CD4-positive, alpha-beta T cell treated with Interleukin-17A for 4 hours (primary cell): Measurements from ENCODE around the gene TINCR.

Experiments
- DNase-seq: peaks from one replicate; pipeline ENCODE4 v3.0.0-alpha.2; 2020; ENCODE audit warnings: mixed read lengths

The TINCR gene

DNA sequence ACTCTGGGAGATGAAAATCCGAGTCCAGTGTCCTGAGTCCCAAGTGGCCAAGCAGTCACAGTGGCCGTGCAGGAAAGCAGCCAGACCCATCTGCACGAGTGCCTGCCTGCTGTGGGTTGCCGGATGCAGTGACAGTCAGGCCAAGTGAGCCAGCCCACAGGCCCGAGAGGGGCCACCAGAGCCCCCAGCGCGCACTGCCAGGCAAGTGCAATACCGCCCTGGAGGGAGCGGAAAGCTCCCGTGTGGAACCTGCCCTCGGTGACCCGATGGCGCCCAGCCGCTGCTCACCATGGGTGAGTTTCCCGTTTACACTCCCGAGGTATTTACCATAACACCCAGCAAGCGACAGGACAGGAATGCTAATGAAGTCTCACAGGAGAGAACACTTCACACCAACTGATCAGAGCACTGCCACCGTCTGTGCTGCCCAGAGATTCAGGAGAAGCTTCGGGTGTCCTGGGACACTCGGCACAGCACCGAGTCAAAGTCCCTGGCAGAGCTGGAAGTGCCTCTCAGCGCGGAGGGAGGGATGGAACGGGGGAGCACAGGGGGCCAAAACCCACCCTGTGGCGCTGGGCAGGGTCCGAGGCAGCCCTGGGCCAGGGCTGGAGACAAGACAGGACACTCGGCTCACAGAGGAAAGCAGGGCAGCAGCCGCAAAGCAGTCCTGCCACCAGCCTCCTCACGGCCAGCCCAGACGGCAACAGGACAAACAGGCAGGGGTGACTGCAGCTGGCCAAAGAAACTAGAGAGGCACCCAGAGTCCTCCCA lies 21.3 kb upstream of the TINCR start:
- no peak for DNase-seq

DNA sequence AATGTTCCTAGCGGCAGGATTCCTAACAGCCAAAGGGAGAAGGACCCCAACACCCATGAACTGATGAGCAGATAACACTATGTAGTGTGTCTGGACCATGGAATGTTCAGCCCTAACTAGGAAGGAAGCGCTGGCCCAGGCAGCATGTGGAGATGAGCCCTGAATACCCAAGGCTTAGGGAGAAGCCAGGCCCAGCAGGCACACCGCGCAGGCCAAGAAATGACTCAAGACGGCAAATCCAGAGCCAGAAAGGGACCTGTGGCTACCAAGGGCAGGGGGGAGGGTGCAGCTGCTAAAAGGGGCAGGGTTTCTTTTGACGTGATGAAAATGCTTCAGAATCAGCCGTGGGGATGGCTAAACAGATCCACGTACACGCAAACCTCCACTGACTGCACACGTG lies 20.7 kb upstream of the TINCR start:
- DNase-seq: no peak

GRCh38 chr19:5587661-5588060 lies 19.9 kb upstream of the TINCR start:
- DNase-seq: no peak

- no peak for DNase-seq
These were observed 19.3 kb upstream of the TINCR start for GRCh38 chr19:5587071-5587455.

DNA sequence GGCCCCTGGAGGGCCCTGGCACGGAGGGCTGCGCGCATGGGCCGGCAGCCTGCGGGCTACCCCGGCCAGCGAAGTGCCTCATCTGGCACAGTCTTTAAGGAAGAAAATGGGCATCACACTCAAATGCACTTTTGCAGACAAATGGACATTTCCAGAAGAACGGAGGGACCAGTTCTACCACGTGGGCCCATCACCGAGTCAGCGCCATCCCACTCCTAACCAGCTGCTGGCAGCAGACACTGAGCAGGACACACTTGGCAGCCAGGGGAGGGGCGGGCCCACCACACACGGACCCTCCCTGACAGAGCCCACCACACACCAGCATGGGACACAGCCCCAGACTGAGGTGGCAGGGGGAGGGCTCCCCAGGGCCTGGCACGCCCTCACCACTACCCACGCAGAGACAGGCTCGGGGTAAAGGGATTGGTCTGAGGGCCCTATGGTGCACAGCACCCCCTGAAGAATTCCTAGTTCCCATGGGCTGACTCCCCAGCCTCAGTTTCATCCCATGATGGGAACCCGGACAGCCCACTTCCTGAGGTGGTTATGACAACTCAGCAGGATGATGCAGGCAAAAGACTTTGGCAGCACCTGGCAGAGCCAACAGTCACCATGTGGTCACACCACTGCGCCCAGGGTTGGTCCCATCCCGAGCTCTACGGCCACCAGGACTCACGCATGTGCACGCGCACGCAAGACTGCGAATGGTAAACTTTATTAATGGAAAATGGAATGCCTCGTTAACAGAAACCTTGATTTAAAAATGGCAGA lies 18.7 kb upstream of the TINCR start:
- no peak for DNase-seq

GRCh38 chr19:5585461-5586299 lies 17.9 kb upstream of the TINCR start:
- DNase-seq: peak; percentile 43

DNA sequence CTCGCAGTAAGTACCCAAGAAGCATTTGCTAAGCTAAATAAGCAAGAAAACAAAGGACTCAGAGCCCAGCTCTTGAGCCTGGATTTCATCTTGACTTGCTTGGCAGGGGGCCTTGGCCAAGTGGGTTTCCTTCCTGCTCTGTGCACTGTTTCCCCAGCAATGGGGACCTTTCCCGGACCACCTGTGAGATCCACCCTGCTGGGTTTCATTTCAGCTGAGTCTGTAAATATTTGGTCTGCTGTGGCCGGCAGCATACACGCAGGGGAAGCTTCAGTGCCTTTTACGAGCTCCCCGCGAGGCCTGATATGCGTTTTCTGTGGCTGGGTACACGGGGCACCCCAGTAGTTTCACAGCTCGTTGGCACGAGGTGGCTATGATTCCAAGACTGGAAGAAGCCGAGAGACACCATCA lies 12.4 kb upstream of the TINCR start:
- no peak for DNase-seq

DNA sequence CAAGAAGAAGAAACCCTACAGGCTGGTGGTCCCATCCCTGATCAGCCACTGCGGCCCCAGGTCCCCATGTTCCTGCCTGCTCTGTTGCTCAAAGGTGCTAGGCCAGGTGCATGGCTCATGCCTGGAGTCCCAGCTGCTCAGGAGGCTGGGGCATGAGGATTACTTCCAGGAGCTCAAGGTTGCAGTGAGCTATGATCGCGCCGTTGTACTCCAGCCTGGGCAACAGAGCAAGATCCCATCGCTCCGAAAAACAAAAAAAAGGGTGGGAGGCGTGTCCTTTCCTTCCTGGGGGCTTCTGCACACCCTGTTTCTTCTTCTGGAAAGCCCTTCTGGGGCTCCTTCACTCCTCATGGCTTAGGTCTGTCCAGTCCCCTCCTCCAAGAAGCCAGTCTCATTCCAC lies 11.9 kb upstream of the TINCR start:
- no peak for DNase-seq

- DNase-seq: no peak
These were observed 11.5 kb upstream of the TINCR start for GRCh38 chr19:5579286-5579685.

- peak; percentile 79 for DNase-seq
These were observed 10.5 kb upstream of the TINCR start for GRCh38 chr19:5578097-5578846.

DNA sequence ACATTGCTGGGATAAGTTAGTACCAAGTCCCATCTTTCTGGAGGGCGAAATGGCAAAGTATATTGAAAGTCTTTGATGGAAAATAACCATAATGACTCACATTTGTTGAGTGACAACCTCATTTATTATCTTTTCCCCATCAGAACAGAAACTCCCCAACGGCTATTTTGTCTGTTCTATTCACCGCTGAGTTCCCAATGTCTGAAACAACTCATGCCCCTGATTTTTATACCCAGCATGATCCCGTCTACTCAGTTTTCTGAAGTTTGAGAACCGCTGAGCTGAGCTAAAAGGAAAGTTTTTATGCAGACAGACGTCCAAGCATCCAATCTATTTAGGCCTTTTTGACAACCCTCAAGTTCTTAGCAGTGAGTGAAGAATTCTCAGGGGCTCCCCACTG lies 7.8 kb upstream of the TINCR start:
- DNase-seq: no peak

GRCh38 chr19:5572556-5573286 lies 5.0 kb upstream of the TINCR start:
- DNase-seq: no peak

DNA sequence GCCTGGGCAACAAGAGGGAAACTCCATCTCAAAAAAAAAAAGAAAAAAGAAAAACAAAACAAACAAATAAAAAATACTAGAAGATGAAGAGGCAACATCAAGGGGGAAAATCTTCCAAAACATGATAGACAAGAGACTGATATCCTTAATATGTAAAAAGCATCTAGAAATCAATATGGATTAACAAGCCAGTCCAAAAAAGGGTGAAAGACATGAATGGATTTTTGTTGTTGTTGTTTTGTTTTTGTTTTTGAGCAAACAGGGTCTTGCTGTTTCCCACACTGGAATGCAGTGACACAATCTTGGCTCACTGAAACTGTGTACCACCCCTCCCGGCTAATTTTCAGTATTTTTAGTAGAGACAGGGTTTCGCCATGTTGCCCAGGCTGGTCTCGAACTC lies 4.0 kb upstream of the TINCR start:
- no peak for DNase-seq

GRCh38 chr19:5567970-5568407 lies 236 bp upstream of the TINCR start:
- DNase-seq: no peak

- DNase-seq: no peak
These were observed 2.8 kb downstream of the TINCR start for GRCh38 chr19:5564930-5565329.

GRCh38 chr19:5563935-5564612 lies 3.7 kb downstream of the TINCR start:
- DNase-seq: no peak

GRCh38 chr19:5563008-5563431 lies 4.7 kb downstream of the TINCR start:
- no peak for DNase-seq

DNA sequence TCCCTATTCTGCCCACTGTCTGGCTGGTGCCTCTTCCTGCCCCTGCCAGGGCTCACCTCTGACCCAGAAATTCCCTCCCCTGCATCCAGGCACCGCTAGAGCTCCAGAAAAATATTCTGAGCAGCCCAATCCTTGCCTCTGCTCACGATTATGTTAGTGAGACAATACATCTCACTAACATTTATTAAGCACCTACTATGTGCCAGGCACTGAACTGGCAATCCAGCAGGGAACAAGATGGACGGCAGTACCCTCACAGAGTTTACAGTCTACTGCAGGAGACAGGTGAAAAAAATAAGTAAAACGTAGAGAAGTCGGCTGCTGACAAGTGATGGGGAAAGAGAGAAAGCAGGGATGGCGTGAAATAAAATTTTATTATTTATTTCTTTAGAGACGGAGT lies 5.5 kb downstream of the TINCR start:
- no peak for DNase-seq

- no peak for DNase-seq
These were observed 6.2 kb downstream of the TINCR start for GRCh38 chr19:5561559-5561958.

GRCh38 chr19:5560156-5560555 lies 7.6 kb downstream of the TINCR start:
- DNase-seq: no peak

- DNase-seq: no peak
These were observed 8.0 kb downstream of the TINCR start for GRCh38 chr19:5559804-5560133.
